NCI-H226 (cell line): ENCODE results near the gene TMEM79.
"Not testable (repeated sequence)": the region's sequence is repeated elsewhere in the genome, so short reads cannot be mapped to it uniquely, and the experiment has no call there.

ENCODE experiments used
- DNase-seq: peaks from one replicate; pipeline ENCODE4 v3.0.0-alpha.2; 2015

Gene TMEM79

DNA sequence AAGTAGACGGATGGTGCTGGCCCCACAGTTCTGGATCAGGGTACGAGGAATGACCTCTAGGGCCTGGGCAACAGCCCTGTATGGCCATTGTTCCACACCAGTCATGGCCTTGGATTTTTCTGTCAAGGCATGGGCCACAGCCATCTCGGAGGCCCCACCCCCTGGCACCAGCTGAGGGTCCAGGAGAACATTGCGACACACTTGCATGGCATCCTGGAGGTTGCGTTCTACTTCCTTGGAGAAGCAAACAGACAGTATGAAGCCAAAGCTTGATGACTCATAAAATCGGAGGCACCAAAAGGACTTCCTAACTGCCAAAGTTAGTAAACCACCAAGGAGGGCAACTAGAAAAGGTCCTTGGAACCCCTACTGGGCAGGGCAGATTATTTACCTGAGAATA, 26.8 kb downstream of the TMEM79 start:
- DNase-seq: peak; percentile 46

DNA sequence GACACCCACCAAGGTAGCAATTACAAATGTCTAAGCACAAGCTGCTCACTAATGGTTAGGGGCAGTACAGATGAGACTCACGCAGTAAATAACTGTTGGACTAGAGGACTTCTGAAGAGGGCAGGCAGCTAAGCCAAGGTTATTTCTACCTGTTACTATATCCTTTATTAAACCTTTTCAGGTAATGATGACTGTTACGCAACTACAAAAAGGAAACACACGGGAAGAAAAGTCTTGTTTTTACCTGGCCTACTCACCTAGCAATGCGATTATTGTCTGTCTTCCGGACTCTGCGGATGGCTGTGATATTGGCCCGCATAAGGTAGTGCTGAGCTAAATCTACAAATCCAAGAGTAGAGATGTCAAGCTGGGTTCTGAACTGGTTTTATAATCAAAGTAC, 32.8 kb downstream of the TMEM79 start:
- no peak for DNase-seq

DNA sequence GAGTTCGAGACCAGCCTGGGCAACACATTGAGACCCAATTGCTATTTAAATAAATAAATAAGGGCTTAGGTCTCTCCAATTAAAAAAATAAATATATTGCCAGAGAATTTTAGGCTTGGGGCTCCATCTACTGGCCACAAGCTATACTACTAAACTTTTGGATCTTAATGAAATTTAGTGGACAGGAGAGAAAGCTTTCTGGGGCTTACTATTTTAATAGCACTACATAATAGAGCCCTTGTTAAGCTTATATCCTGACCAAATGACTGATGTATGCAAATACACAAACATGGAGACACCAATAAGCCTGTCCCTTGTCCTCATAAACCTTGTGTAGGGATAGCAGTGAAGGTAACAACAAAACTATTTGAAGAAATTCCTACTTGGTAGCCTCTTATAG, 35.5 kb downstream of the TMEM79 start:
- DNase-seq: no peak

DNA sequence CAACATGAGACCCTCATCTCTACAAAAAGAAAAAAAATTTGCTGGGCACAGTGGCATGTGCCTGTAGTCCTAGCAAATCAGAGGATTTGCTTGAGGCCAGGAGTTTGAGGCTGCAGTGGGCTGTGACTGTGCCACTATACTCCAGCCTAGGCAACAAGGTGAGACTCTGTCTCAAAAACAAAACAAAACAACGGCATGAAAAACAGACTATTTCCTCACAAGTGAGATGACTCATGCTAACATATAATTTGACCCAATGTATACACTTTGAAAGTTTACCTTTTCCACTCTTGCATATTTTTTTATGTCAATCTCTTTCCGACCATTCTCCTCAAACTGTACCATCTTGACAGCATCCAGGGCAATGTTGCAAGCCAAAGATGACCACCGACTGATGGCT, 36.4 kb downstream of the TMEM79 start:
- DNase-seq: no peak

DNA sequence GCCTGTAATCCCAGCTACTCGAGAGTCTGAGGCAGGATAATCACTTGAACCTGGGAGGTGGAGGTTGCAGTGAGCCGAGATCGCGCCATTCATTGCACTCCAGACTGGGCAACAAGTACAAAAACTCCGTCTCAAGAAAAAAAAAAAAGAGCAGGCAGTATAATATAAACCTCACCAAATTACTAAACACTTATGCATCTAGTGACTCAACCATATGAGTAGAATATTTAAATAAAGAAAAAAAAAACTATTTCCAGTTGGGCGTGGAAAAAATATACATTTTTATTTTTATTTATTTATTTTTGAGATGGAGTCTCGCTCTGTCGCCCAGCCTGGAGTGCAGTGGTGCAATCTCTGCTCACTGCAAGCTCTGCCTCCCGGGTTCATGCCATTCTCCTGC, 39.1 kb downstream of the TMEM79 start:
- not testable (repeated sequence) for DNase-seq

DNA sequence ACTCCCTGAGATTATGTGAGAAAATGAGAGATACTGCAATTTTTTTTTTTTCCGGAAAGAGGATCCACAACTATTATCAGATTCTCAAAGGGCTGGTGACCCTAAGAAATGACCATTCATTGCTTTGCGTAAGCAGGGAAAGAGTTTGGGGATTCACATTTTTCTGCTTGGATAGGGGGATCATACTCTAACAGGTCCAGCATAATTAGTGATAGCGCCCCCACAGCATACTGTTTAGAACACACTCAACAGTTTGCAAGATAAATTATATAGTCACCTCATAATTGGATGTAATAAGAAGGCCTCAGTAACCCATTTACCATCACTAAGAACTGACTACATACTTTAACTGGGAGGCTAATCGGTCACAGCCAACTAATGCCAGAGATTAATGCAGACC, 52.1 kb downstream of the TMEM79 start:
- DNase-seq: no peak

DNA sequence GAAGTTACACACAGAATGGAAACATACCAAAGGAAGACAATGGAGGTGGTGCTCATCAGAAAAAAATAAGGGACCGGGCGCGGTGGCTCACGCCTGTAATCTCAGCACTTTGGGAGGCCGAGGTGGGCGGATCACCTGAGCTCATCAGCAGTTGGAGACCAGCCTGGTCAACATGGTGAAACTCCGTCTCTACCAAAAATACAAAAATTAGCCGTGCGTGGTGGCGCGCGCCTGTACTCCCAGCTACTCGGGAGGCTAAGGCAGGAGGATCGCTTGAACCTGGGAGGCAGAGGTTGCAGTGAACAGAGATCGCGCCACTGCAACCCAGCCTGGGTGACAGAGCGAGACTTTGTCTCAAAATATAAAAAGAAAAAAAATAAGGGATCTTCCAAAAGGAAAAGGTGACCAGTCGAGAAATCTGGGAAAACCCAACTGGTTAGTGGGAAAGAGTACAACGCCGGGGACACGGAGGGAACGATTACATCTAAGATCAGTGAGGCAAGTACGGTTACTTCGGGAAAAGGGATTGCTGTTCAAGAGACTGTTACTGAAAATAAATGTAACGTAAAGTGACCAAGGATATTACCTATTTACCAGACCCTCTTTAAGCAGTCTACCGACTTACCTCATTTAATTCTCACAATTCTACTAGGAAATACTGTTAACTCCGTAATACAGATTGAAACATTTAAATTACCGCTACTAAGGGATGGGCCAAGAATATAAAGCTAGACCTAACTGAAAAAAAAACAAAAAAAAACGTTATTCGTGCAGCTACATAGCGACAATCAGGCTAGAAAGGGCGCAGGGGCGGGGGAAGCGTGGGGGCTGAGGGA, 53.1 kb downstream of the TMEM79 start:
- DNase-seq: no peak

DNA sequence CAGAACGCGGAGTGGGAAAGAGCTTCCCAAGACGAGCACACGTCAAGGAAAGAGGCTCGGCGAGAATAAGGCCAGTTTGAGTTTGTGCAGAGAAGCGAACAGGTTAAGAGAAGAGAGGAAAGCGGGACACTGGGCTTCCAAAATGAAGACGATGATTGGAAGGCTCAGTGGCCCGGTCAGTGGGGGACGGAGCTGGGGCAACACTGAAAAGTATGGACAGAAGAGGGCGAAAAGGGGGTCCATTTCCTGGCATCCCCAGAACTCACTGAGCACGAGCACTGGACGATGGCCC, 53.7 kb downstream of the TMEM79 start:
- DNase-seq: no peak

DNA sequence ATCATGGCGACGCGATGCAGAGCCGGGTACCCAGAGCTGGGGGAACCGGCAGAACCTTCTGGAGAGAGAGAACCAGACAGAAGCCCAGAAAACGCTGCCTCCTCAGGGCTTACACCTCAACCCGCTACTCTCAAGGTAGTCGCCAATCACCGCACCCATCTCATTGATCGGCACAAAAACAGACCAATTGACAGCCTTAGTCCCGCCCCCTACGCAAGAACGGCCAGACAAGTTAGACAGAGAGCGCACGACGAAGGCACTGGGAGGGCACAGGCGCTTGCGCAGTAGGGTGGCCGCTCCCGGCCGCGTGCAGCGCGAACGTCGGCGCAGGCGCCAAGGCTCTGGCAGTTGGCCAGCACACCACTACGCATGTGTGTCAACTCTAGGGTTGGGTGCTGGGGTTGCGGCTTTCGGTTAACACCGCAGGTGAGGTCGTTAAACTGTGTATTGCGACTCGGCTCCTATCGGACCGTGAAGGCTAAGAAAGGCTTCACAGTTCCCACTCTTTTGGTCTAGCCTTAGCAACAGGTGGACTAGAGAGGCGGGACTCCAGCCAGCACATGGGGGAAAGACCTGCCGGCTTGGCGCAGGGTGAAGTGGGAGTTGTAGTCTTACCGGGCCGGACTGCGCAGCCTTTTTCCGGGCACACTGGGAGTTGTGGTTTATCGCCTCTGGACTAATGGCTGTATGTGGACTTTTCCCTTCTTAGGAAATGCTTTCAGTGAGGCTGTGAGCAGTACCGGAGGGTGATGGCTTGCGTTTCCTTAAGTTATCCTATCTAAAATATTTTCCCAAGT, 54.3 kb downstream of the TMEM79 start, which contains the start of the genes CCT3 and TSACC:
Gene CCT3, minus strand, starts transcription at position 113 of the 797 bp plus-strand sequence. Its CDS starts 108 bp downstream, at position 5.
Gene TSACC, plus strand, starts transcription at position 347 of the 797 bp plus-strand sequence. CDS start 1,232 bp downstream, outside the sequence.
- DNase-seq: peak; percentile 99
